GM13977 (cell line): ENCODE results near the gene OR2AT4.

ENCODE experiments used
- DNase-seq: peaks from one replicate; pipeline ENCODE4 v3.0.0; 2012; ENCODE audit warnings: low spot score
- in situ Hi-C: fragments of 300-500 bp; cut with MboI; formaldehyde crosslinking; loops from one replicate; pipeline ENCODE4 v1.12.0; 2022; ENCODE audit warnings: low sequenced_read_pairs, low pct_unique_long_range_greater_than_20kb, mixed read lengths, inconsistent platforms; ENCODE audit not compliant: unreplicated experiment
- TF ChIP-seq, protein P1 (sequence below): IDR thresholded peaks from 2 replicates; pipeline ENCODE4 v1.5.1; 2012; ENCODE audit warnings: mild to moderate bottlenecking, control low read depth; ENCODE audit not compliant: insufficient read depth; ENCODE audit errors: extremely low read depth, missing control alignments

Gene OR2AT4

GRCh38 chr11:75079546-75079945 is 17.1 kb downstream of the OR2AT4 start:
- in situ Hi-C loops: loop anchor here (10.0 kb wide), 1 partner anchor 55 kb away; no protein-coding TSS in a partner anchor
- TF ChIP-seq, protein P1, sequence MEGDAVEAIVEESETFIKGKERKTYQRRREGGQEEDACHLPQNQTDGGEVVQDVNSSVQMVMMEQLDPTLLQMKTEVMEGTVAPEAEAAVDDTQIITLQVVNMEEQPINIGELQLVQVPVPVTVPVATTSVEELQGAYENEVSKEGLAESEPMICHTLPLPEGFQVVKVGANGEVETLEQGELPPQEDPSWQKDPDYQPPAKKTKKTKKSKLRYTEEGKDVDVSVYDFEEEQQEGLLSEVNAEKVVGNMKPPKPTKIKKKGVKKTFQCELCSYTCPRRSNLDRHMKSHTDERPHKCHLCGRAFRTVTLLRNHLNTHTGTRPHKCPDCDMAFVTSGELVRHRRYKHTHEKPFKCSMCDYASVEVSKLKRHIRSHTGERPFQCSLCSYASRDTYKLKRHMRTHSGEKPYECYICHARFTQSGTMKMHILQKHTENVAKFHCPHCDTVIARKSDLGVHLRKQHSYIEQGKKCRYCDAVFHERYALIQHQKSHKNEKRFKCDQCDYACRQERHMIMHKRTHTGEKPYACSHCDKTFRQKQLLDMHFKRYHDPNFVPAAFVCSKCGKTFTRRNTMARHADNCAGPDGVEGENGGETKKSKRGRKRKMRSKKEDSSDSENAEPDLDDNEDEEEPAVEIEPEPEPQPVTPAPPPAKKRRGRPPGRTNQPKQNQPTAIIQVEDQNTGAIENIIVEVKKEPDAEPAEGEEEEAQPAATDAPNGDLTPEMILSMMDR: no peak
- no peak for DNase-seq

GRCh38 chr11:75078233-75078632 is 18.4 kb downstream of the OR2AT4 start:
- in situ Hi-C loops: loop anchor here (10.0 kb wide), 1 partner anchor 57 kb away; no protein-coding TSS in a partner anchor
- TF ChIP-seq, protein P1: no peak
- no peak for DNase-seq

DNA sequence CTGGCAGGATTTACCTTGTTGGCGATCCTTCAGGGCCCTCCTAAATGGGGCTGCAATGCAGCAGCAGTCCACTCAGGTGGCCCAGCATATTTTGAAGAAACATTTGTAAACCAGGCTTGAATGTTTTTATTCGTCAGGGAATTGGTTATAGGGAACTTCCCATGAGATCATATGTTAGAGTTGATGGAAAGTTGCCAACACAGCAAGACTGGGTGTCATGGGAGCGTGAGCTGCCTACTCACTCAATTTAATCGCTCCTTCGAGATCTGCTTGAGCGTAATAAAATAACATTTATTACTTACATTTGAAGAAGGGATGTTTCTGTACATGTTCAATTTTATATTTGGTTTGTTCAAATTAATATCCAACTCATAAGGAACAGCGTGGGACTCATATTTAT is 19.4 kb downstream of the OR2AT4 start:
- no peak for DNase-seq
- in situ Hi-C loops: loop anchor here (10.0 kb wide), 1 partner anchor 57 kb away; no protein-coding TSS in a partner anchor
- TF ChIP-seq, protein P1: no peak

- in situ Hi-C loops: loop anchor here (10.0 kb wide), 1 partner anchor 58 kb away; no protein-coding TSS in a partner anchor
- TF ChIP-seq, protein P1: no peak
- no peak for DNase-seq
These were observed 20.0 kb downstream of the OR2AT4 start for GRCh38 chr11:75076671-75077070.

- in situ Hi-C loops: loop anchor here (10.0 kb wide), 1 partner anchor 61 kb away; no protein-coding TSS in a partner anchor
- no peak for DNase-seq
These were observed 23.1 kb downstream of the OR2AT4 start for GRCh38 chr11:75073459-75074190.

GRCh38 chr11:75072582-75072981 is 24.1 kb downstream of the OR2AT4 start:
- in situ Hi-C loops: loop anchor here (10.0 kb wide), 1 partner anchor 62 kb away; no protein-coding TSS in a partner anchor
- TF ChIP-seq, protein P1: no peak
- no peak for DNase-seq

More at GRCh38 chr11:75073459-75074190, 23.1 kb downstream of the OR2AT4 start:
- TF ChIP-seq, protein P1: no peak
